NOMO-1 treated with DMSO at 0.1 percent for 48 hours (cell line): ENCODE results near the gene CFHR5.
"Not testable (repeated sequence)": the region's sequence is repeated elsewhere in the genome, so short reads cannot be mapped to it uniquely, and the experiment has no call there.

Experiments used
- DNase-seq: peaks from one replicate; lab custom pipeline; 2025; ENCODE audit not compliant: unreplicated experiment; lab: John Stamatoyannopoulos, UW

Gene CFHR5

DNA sequence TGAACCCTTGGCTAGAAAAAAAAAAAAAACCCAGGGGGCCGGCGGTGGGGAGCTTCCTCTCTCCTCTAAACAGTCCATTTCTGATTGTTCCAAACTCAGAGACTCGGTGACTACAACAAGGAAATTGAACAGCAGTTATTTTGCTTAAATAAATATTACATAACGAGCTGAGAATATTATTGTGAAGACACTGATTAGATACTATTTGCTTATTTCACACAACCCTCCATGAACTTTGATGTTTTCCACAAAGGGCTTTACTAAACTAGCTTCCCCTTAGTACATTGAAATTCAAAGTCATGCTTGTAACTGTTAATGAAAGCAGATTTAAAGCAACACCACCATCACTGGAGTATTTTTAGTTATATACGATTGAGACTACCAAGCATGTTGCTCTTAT, at the start of gene CFHR5:
Gene CFHR5 (plus strand): TSS at position 279 of the 400 bp plus-strand sequence. CDS start 109 bp downstream, at position 388.
- no peak for DNase-seq

DNA sequence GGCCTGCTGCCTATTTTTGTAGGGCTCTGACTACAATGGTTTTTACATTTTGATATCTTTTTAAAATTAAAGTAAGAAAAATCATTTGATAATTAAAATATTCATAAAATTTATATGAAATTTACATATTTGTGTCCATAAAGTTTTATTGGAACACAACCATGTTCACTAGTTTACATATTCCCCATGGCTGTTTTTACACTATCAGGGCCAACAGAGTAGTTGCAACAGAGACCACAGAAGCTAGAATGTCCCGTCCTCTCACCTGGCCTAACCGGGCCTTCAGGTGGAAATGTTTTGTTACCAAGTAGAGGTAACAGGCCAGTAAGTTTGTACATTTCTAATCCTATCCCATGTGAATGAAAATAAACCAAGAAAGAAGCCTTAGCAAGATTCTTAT, 44.5 kb upstream of the CFHR5 start:
- DNase-seq, result not testable (repeated sequence)

DNA sequence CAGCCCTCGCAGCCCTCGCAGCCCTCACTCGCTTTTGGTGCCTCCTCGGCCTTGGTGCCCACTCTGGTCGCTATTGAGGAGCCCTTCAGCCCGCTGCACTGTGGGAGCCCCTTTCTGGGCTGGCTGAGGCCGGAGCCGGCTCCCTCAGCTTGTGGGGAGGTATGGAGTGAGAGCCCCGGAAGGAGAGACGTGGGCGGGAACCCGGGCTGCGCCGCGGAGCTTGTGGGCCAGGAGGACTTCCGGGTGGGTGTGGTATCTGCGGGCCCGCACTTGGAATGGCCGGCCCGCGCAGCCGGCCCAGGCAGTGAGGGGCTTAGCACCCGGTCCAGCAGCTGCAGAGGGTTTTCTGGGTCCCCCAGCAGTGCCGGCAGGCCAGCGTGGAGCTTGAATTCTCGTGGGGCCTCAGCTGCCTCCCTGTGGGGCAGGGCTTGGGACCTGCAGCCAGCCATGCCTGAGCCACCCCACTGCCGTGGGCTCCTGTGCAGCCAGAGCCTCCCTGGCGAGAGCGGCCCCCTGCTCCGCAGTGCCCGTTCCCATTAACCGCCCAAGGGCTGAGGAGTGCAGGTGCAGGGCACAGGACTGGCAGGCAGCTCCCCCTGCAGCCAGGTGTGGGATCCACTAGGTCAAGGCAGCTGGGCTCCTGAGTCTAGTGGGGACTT, 43.7 kb upstream of the CFHR5 start:
- DNase-seq, result no peak

DNA sequence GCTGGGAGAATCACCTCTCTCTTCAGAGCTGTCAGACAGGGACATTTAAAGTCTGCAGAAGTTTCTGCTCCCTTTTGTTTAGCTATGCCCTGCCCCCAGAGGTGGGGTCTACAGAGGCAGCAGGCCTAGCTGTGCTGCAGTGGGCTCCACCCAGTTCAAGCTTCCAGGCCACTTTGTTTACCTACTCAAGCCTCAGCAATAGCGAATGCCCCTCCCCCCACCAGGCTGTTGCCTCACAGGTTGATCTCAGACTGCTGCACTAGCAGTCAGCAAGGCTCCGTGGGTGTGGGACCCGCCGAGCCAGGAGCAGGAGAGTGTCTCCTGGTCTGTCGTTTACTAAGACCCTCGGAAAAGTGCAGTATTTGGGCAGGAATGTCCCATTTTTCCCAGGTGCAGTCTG, 35.9 kb upstream of the CFHR5 start:
- DNase-seq, result not testable (repeated sequence)

DNA sequence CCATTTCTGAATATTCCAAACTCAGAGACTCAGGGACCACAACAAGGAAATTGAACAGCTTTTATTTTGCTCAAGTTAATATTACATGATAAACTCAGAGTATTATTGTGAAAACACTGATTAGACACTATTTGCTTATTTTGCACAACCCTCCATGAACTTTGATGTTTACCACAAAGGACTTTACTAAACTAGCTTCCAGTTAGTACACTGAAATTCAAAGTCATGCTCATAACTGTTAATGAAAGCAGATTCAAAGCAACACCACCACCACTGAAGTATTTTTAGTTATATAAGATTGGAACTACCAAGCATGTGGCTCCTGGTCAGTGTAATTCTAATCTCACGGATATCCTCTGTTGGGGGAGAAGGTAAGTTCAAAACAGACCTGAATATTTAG, 33.8 kb upstream of the CFHR5 start, which contains the start of gene CFHR2:
Gene CFHR2 (plus strand): TSS at position 171 of the 400 bp plus-strand sequence. CDS start 143 bp downstream, at position 314.
- not testable (repeated sequence) for DNase-seq

DNA sequence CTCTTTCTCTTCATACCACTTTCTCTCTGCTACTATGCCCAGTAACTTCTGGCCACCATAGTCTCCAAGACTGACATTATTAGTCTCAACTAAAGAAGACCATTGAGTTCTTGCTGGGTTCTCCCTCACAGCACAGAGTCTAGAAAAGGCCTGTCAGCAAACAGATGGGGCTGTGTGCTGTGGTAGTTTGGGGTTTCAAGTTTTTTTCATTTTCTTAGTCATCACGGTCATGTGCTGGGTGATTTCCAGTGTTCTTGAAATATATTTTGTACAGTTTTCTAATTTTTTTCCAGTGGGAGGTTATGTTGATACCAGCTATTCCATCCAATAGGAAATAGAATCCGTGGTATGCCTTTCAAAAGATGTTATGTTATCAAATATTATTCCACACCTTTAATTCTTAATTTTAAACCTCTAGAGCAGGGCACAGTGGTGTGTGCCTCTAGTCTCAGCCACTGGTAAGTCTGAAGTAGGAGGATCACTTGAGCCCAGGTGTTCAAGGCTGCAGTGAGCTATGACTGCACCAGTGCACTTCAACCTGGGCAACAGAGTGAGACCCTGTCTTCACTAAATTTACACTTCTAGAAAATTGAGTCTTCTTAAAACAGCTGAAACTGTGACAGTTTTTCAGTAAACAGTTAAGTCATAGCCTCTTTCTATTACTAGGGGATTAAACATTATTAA, 25.5 kb upstream of the CFHR5 start:
- no peak for DNase-seq

DNA sequence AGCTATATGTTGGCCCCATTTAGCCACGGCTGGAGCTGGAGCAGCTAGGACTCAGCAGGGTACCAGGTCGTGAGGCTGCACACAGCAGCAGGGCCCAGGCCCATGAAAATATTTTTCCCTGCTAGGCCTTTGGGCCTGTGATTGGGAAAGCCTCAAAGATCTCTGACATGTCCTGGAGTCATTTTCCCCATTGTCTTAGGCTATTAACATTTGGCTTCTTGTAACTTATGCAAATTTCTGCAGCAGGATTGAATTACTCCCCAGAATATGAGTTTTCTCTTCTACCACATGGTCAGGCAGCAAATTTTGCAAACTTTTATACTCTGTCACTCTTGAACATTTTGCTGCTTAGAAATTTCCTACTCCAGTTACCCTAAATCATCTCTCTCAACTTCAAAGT, 22.6 kb upstream of the CFHR5 start:
- no peak for DNase-seq

DNA sequence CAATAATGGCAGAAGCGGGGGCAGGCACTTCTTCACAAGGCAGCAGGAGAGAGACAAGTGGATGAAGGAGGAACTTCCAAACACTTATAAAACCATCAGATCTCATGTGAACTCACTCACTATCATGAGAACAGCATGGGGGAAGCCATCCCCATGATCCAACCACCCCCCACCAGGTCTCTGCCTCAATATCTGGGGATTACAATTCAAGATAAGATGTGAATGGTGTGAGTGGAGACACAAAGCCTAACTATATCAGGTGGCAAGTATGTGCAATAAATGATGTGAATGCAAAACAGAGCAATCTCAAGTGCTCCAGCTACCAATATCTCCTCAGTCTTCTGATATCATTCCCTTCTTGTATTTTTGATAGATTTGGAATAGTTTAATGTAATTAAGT, 21.4 kb upstream of the CFHR5 start:
- no peak for DNase-seq

DNA sequence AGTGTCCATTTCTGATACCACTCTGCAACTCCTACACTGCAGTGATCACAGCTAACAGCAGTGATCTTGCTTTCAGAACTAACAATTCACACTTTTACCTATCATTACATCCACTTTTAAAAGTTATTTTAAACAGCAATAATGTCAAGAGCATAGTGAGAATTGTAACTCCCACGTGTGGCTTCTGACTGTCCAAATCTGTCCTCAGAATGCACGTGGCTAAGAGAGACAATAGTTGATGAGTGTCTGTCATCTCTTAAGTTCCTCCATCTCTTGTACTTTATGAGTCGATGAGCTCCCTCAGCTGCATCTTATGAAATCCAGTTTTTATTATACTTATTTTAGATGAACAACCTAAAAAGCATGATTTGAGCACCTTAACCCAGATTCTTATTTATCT, 16.5 kb upstream of the CFHR5 start:
- no peak for DNase-seq

DNA sequence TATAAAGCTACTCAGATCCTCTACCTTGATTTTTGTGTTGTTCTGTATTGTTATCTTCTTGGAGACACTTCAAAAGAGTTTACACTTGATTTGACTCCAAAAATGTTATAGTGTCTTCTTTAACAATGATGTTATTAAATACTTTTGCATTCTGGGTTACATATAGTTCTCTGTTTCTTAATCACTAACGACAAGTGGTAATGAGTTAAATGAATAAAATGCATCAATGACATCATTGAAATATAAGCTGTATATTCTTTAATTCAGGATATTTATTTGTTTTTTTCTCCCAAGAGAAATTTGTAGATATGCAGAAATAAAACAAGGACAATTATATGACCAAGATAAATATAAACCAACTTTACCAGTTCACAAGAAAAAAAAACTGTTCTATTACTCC, 7.2 kb upstream of the CFHR5 start:
- DNase-seq, result no peak

DNA sequence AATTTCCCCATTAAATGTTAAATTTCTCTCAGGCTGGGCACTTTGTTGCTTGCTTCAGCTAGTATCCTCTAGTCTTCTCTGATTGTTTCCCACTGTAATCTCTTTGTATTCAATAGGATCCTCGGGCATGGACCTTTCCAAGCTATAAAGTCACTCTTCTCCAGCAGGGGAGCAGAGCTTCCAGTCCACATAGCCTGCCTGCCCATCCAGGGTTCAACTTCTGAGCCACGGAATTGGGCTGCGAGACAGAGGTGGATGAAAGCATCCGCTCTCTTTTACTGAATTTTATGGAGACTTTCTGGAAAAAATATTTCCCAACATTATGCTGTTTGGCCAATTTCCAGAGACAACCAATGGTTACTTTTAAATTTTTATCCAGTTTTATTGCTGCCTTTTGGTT, 1.1 kb upstream of the CFHR5 start:
- DNase-seq, result no peak

DNA sequence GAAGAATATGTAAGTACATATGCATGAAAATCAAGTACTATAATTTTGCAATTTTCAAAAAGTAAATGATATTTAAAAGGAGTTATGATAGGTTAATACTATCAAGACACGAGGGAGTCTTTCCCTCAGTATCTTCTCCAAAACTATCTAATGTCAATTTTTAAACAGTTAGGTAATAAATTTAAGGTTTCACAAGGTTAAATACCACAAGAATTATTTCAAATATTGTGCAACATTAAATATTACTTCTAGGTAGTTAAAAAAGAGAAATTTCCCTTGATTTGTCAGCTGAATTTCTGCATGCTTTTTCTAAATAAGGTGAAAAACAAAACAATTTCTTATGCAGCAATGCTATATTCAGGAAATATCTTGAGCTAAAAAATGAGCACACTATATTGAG, 3.5 kb downstream of the CFHR5 start:
- DNase-seq, result no peak

DNA sequence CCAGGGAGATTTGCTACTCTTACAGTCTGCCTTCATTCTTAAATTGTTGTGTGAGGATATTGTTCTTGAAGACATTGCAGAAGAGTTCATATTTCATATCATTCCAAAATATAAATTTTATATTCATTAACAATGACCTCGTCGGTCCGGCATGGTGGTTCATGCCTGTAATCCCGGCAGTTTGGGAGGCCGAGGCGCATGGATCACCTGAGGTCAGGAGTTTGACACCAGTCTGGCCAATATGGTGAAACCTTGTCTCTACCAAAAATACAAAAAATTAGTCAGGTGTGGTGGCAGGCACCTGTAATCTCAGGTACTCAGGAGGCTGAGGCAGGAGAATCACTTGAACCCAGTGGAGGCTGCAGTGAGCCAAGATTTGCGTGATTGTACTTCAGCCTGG, 4.9 kb downstream of the CFHR5 start:
- DNase-seq, result not testable (repeated sequence)

DNA sequence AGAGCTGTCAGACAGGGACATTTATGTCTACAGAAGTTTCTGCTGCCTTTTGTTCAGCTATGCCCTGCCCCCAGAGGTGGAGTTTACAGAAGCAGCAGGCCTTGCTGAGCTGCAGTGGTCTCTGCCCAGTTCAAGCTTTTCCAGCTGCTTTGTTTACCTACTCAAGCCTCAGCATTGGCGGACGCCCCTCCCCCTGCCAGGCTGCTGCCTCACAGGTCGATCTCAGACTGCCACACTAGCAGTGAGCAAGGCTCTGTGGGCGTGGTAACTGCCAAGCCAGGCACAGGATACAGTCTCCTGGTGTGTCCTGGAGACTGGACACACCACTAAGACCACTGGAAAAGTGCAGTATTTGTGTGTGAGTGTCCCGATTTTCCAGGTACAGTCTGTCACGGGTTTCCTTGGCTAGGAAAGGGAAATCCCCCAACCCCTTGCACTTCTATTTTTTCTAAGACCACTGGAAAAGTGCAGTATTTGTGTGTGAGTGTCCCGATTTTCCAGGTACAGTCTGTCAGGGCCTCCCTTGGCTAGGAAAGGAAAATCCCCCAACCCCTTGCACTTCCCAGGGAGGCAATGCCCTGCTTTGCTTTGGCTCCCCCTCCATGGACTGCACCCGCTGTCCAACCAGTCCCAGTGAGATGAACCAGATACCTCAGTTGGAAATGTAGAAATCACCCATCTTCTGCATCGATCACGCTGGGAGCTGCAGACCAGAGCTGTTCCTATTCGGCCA, 14.7 kb downstream of the CFHR5 start:
- not testable (repeated sequence) for DNase-seq

DNA sequence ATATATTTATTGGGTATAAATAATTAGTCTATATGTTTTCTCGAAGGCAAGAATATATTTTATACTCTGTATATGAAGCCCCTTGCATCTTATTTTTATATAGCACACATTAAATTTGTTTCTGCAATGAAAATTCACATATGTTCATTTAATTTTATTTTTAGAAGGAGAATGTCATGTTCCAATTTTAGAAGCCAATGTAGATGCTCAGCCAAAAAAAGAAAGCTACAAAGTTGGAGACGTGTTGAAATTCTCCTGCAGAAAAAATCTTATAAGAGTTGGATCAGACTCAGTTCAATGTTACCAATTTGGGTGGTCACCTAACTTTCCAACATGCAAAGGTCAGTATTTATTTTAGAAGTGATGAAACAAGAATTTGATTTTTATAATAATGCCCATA, 16.6 kb downstream of the CFHR5 start:
- DNase-seq, result no peak

DNA sequence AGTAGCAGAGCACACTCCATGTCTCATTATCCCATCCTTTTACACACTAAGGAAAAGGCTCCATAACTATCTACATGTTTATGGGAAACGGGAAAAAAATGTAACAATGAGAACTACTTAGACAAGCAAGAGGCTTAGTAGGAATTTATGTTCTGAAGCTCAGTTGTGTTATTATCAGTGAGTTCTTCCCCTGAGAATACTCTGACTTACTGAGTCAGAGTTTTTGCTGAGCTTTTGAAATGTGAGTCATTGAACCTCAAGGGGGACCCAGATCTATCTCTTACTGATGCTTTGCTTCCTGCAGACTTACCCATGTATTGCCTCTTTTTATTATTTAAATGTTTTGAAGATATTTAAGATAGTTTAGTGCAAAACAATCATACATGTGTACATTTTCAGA, 20.1 kb downstream of the CFHR5 start:
- no peak for DNase-seq

DNA sequence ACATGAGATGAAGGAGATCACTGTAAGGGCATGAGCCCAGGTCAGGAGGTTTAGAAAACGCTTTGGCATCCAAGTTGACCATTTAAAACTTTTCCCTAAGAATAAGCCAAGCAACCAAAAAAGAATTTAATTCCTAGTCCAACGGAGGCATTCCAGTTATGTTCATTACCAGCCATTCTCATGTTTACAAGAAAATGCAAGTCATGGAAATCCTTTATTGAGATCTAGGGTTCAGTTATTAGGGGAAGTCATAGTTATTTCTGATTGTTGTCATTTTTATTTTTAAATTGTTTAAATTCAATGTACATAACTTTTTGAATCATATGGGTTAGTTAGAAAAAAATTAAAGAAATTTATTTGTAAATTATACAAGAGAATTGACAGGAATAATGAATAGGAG, 24.5 kb downstream of the CFHR5 start:
- no peak for DNase-seq

DNA sequence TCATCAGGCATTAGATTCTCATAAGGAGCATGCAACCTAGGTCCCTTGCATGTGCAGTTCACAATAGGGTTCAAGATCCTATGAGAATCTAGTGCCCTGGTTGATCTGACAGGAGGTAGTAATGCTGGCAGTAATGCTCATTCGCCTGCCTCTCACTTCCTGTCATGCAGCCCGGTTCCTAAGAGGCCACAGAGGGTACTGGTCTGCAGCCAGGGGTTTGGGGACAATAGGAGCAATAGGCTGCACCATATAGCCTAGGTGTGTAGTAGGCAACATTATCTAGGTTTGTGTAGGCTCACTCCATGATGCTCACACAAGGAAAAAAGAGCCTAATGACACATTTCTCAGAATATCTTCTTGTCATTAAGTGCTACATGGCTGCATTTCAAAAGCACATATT, 25.8 kb downstream of the CFHR5 start:
- DNase-seq, result no peak

DNA sequence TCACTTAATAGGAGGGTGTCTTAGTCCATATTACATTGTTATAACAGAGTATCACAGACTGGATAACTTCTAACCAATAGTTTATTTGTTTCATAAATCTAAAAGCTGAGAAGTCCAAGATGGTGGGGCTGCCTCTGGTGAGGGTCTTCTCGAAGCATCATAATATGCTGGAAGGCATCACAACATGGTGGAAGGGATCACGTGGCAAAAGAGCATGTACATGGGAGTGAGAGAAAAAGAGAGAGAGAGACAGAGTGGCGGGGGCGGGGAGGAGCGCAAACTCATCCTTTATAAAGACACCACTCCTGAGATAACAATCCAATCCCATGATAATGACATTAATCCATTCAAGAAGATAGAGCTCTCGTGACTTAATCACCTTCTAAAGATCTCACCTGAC, 31.5 kb downstream of the CFHR5 start:
- no peak for DNase-seq

DNA sequence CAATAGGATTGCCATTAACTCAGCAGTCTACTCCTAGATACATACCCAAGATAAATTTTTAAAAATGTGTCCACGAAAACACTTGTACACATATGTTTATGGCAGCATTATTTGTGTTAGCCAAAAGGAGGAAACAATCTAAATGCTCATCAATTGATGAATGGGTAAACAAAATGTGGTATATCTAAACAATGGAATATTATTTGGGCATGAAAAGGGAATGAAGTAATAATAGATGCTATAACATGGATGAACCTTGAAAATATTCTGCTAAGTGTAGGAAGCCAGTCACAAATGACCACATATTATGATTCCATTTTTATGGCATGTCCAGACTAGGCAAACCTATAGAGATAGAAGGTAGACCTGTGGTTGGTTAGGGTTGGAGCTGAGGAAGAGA, 34.3 kb downstream of the CFHR5 start:
- no peak for DNase-seq

DNA sequence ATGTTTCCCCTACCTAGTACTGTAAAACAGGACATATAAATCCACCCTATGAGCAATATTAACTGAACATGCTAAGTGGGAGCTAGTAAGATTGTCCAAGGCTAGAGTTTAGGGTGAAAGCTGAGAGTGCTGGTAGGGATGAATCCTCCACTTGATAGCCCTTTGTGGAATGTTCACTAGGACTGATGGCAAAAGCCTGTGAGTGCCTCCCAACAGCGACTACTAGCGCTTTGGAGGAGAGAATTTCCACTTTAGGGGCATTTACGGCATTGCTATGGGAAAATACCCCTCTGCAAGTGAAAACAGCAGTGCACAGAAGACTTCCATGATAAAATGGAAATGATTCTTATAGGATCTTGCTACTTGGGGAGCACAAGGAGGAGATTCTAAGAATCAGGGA, 35.9 kb downstream of the CFHR5 start:
- no peak for DNase-seq

DNA sequence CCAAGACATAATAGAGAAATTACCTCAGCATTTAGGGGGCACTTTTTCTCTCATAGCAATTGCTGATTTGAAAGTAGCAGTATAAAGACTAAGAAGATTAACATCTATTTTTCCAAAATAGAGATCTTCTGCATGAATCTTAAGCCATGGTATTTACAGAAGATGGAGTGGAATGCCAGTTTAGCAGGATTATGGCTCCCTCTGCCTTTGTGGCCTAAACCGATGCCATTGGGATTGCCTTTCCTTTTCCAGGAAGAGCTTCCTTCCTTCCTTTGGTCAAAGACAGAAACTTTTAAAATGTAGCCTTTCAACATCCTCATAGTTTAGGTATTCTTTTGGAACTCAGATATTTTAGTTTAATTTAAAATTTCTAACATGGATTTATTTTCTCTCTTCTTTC, 39.4 kb downstream of the CFHR5 start:
- DNase-seq, result no peak
